Stimulated activated CD8-positive, alpha-beta memory T cell treated with anti-CD3 and anti-CD28 coated beads, Interleukin-4, amount 100 ng/mL, for 48 hours (primary cell): ENCODE results near the gene FXYD7.
"Not testable (repeated sequence)": the region's sequence is repeated elsewhere in the genome, so short reads cannot be mapped to it uniquely, and the experiment has no call there.

ENCODE experiments used
- DNase-seq: peaks from one replicate; pipeline ENCODE4 v3.0.0-alpha.2; 2020

The FXYD7 gene

GRCh38 chr19:35146746-35147459 lies 3.8 kb downstream of the FXYD7 start:
- DNase-seq, result no peak

GRCh38 chr19:35149463-35149862 lies 6.4 kb downstream of the FXYD7 start:
- DNase-seq, result no peak

DNA sequence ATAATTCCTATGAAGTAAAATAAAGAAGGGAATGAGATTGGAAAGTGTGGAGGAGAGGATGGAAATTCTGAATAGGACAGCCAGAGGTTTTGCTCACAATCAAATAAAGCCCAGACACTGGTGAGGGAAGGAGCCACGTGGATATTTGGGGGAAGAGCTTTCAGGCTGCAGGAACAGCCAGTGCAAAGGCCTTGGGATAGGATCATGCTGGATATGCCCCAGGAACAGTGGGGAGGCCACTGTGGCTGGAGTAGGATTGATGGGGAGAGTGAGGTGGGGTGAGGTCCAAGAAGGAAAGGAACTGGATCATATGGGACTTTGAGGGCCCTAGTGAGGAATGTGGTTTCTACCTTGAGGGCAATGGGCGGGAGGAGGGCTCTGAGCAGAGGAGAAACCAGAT lies 7.4 kb downstream of the FXYD7 start:
- DNase-seq, result no peak

GRCh38 chr19:35151273-35152065 lies 8.4 kb downstream of the FXYD7 start:
- DNase-seq, result no peak

GRCh38 chr19:35153129-35153522 lies 10.1 kb downstream of the FXYD7 start:
- not testable (repeated sequence) for DNase-seq

GRCh38 chr19:35153701-35154524 lies 10.9 kb downstream of the FXYD7 start:
- DNase-seq, result peak; percentile 87

DNA sequence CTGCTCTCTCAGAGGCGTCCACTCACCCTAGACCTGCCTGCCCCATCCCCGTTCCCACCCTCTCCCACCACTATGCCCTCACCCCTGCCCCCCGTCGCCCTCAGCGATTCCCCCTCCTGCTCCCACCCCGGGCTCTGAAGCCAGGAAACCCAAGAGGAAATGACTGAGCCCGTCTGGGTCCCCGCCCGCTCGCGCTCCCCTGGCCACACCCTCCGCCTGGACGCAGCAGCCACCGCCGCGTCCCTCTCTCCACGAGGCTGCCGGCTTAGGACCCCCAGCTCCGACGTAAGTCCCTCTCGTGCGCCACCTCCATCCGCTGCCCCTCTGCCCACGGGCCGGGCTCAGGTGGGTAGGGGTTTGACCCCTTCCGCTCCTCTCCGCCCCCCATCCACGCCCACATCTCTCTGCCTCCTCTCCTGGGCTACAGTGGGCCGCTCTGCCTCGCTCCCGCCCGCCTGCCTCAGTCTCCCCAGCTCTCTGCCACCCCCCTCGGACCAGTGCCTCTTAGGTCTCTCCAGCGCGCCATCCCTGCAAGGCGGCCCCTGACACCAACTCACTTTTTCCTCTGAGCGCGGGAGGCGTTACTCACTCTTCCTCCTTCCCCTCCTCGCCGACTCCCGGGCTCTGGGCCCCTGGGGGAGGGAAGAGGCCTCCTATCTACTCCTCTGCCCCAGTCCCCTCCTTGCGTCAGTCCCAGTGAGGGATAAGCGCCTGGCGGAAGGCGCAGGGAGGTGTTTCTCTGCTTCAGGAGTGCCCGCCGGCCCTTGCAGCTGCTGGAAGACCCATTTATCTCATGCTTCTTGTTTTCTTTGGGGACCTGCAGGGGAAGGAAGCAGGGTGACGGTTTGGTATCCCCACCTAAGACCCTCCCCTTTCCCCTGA lies 11.7 kb downstream of the FXYD7 start, which contains the start of gene FXYD5:
TSS of gene FXYD5 (plus strand) at position 211 of the 882 bp plus-strand sequence. CDS start 816 bp downstream, outside the sequence.
- peak; percentile 89 for DNase-seq

DNA sequence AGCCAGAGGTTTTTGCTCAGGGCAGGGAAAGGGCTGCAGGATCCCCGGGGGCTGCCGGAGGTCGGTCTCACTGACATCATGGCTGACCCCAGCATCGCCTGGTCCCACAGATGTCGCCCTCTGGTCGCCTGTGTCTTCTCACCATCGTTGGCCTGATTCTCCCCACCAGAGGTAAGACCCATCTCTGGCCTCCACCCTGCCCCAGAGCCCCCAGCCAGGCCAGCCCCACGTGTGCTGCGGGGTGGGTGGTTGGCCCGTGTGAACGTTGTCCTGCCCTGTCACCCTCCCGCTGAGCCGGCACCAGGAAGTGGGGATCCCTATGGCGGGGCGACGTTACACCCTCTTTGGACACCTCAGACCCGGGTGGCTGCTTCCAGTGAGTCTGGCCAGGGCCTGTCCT lies 12.4 kb downstream of the FXYD7 start:
- peak; percentile 62 for DNase-seq

DNA sequence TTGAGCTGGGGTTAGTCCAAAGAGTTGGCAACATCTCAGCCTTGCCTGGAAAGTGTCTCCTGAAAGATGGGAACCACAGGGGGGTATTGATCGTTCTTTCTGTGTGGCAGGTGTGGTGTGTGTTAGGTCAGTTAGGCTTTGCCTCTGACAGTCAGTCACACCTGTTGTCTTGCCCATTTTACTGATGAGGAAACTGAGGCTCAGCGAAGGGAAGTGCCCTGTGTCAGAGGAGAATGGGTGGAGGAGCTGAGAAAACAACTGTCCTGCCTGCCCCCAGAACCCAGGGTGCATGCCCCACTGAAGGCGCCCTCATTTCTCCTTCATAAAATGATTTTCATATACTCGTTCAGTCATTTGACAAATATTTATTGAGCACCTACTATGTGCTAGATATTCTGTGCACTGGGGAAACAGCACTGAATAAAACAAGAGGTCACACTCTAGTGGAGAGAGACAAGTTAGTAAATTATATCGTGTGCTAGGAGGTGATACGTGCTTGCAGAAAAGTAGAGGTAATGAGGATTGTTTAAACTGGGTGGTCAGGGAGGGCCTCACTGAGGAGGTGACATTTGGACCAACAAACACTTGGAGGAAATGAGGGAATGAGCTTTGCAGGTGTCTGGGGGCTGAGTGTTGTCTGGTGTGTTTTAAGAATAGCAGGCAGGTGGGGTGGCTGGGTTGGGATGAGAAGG lies 13.1 kb downstream of the FXYD7 start:
- no peak for DNase-seq

DNA sequence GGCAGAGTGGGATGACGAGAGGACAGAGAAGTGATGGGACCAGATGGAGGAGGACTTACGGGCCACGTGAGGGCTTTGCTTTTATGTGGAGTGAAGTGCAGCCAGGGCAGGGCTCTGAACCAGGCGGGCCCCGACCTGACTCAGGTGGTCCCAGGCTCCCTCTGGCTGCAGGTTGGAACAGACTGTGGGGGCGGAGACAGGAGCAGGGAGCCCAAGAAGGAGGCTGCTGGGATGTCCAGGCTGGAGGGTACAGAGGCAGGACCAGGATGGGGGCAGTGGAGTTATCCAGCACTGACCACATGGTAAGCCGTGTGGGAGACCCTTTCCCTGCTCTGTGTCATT lies 13.6 kb downstream of the FXYD7 start:
- DNase-seq, result no peak

DNA sequence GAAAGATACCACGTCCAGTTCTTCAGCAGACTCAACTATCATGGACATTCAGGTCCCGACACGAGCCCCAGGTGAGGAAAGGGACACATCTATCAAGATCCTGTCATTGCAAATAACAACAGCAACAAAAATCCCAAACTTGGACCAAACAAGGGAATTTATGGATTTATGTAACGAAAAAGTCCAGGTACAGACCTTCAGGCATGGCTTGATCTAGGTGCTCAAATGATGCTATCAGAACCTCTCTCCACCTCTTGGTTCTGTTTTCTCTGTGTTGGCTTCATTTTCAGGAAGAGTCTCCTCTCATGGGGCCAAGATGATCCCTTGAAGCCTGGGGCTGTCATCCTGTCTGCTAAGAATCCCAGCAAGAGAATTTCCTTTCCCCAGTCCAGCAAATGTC lies 14.4 kb downstream of the FXYD7 start:
- no peak for DNase-seq

GRCh38 chr19:35159606-35160005 lies 16.6 kb downstream of the FXYD7 start:
- no peak for DNase-seq

DNA sequence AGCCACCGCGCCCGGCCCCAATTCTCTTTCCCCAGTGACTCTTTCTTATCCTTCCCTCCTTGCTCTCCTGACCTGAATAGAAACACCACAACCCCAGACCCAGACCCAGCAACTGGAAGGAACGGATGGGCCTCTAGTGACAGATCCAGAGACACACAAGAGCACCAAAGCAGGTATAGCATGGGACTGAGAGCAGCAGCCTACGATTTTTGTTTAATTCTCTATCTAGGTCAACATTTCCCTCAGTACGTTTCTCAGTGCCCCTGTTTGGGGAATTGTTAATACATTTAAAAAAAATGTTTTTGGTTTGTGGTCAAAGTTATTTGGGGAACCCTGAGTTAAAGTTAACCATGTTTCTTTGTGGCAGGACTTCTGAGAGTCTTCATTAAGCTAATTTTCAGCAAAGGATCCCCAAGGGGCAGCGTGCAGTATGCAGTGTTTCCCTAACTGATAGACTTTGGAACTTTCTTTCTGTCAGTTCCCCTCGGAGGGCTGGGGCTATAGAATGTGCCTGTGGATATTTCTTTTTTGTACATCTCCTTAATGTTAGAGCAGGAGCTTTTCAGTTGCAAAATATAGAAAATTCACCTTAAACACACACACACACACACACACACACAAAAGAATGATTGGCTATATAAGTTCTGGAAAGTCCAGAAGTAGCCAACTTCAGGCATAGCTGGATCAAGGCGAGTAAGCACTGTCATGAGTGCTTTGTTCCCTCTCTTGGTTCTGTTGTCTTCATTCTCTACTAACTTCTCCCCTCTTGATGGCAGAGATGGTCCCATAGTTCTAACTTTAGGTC lies 17.8 kb downstream of the FXYD7 start:
- DNase-seq, result no peak

- DNase-seq, result no peak
Measured at GRCh38 chr19:35161434-35161743, 18.3 kb downstream of the FXYD7 start.

DNA sequence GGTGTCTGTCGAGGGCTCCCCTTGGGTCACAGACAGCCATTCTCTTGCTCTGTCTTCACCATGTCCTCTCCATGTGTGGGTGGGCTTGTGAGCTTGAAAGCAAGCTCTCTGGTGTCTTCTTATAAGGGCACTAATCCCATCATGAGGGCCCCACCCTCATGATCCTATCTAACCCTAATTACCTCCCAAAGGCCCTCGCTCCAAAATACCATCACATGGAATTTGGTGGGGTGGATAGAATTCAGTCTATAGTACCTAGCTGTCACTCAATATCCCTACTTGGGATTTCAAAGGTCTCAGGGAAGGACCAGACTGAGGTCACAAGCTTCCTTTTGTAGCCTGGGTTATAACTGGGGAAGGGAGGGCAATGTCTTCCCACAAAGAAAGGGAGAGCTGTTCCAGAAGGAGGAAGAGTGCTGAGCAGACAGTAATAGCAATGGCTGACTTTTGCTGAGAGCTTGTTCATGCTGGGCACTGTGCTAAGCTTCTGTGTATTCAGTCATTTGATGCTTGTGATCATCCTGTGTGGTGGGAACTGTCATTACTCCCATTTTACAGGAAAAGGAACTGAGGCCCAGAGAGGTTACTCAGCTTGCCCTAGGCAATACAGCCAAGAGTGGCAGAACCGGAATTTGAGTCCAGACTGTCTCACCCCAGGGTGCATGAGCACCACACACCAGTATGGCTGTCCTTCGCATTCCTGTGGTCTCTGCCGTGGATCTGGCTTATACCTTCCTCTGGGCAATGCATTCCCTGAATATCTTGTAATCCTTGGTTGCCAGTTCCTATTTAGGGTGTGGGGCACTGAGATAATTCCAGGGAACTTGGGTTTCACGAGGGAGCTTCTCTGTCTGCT lies 19.6 kb downstream of the FXYD7 start:
- no peak for DNase-seq

GRCh38 chr19:35164418-35164817 lies 21.4 kb downstream of the FXYD7 start:
- no peak for DNase-seq

- DNase-seq, result no peak
Measured at GRCh38 chr19:35165200-35166058, 22.4 kb downstream of the FXYD7 start.

DNA sequence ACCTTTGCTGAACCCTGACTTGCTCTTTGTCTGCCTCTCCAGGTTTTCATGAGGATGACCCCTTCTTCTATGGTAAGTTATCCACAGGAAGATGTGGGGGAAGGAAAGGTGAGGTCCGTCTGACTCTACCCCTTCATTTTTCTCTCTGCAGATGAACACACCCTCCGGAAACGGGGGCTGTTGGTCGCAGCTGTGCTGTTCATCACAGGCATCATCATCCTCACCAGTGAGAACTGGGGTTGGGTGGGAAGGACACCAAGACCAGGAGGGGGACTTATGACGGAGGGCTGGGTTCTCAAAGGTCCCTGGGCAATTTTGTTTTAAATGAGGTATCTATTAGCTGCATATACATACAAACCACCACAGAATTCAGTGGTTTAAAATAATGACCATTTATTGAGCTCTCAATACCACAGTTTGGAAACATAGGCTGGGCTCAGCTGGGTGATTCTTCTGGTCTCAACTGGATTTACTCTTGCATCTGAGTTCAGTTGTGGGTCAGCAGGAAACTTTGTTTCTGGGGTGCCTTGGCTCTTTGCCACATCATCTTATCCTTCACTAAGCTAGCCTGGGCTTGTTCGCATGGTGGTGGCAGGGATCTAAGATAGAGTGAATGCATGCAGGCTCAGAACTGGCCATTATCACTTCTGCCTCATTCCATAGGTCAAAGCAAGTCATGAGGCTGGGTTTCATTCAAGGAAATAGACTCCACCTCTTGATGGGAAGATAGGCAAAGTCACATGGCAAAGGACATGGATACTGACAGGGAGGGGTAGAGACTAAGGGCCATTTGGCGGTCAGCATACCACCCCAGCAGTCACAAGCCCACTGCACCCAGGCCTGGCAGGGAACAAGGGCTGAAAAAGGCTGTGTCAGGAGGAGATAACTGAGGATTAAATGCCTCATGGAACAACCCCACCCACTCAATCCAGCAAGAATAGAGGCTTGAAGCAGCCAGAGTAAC lies 23.3 kb downstream of the FXYD7 start:
- peak; percentile 34 for DNase-seq
